GM12891 (cell line): ENCODE results near the gene ATL3.
"Not testable (repeated sequence)": the region's sequence is repeated elsewhere in the genome, so short reads cannot be mapped to it uniquely, and the experiment has no call there.

Experiments
- DNase-seq: peaks from one replicate; pipeline ENCODE4 v3.0.0; 2011; ENCODE audit warnings: low spot score; ENCODE audit not compliant: insufficient read length
- FAIRE-seq: peaks from 2 replicates; lab custom pipeline; 2011; peaks lifted over from hg19 to GRCh38; lab: Jason Lieb, UNC
- PAX5 ChIP-seq: IDR thresholded peaks from 2 replicates; pipeline ENCODE4 v1.6.1; 2011; ENCODE audit warnings: low read length, moderate library complexity, mild to moderate bottlenecking; ENCODE audit not compliant: insufficient read depth, severe bottlenecking
- POLR2A ChIP-seq: IDR thresholded peaks from 2 replicates; pipeline ENCODE4 v1.6.1; 2011; ENCODE audit warnings: low read depth, low read length, control low read depth
- POLR2AphosphoS5 ChIP-seq: IDR thresholded peaks from 2 replicates; pipeline ENCODE4 v1.6.1; 2011; ENCODE audit warnings: low read depth, low read length, control low read depth
- POU2F2 ChIP-seq: IDR thresholded peaks from 2 replicates; pipeline ENCODE4 v1.6.1; 2011; ENCODE audit warnings: low read depth, mild to moderate bottlenecking, control low read depth, low read length, moderate library complexity
- SPI1 ChIP-seq: IDR thresholded peaks from 2 replicates; pipeline ENCODE4 v1.6.1; 2011; ENCODE audit warnings: low read depth, low read length, control low read depth
- TAF1 ChIP-seq: IDR thresholded peaks from 2 replicates; pipeline ENCODE4 v1.6.1; 2011; ENCODE audit warnings: low read depth, low read length, control low read depth

The ATL3 gene

GRCh38 chr11:63708764-63709163 lies 37.6 kb upstream of the ATL3 start:
- no peak for DNase-seq
- TF ChIP-seq TAF1 = no peak
- no peak for TF ChIP-seq POLR2A
- no peak for TF ChIP-seq POU2F2
- no peak for TF ChIP-seq POLR2AphosphoS5
- TF ChIP-seq PAX5 = no peak
- no peak for TF ChIP-seq SPI1
- no peak for FAIRE-seq

- DNase-seq (no peak), FAIRE-seq (peak; percentile 9)
- TF ChIP-seq POLR2AphosphoS5 = no peak
These were observed 34.4 kb upstream of the ATL3 start for GRCh38 chr11:63705526-63705925.

DNA sequence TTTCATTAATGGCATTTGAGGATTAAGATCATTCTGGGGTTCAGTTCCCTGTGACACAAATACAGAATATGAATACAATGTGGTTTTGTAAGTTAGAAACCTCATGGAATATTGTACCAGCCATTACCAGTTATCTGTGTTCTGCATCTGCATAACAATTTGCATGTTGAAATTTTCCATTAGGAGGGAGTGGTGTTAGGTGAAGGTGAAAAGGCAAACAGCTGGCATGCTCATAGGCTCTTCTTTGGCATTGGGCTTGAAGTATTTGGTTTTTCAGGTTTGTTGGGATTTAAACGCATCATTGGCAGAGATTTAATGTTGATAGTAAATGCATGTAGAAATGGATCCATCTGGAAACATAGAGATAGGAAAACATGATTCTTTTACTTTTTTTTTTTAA lies 28.7 kb upstream of the ATL3 start:
- DNase-seq (no peak), FAIRE-seq (no peak)

DNA sequence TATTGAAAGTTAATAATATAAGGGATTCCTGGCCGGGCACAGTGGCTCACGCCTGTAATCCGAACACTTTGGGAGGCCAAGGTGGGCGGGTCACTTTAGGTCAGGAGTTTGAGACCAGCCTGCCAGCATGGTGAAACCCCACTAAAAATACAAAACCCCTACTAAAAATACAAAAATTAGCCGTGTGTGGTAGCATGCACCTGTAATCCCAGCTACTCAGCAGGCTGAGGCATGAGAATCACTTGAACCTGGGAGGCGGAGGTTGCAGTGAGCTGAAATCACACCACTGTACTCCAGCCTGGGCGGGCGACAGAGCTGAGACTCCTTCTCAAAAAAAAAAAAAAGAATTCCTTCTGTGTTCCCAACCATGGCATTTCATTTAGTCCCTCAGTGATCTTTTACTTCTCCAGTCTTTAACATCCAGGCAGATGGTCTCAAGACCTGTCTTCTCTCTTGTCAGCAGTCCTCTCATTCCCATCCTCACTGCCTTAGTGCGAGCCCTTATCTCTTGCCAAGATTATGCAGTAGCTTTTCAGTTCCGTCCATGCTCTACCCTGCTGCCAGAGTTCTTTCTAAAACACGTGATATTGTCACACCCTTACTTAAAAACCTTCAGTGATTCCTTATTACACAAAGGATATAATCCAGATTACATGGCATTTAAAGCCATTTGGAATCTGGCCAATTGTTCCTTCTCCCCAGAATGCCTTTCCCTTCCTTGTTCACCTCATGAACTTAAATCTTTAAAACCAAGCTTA lies 28.0 kb upstream of the ATL3 start:
- no peak for FAIRE-seq
- DNase-seq = no peak
- no peak for TF ChIP-seq POU2F2
- TF ChIP-seq TAF1 = no peak
- TF ChIP-seq POLR2AphosphoS5 = no peak
- no peak for TF ChIP-seq POLR2A
- no peak for TF ChIP-seq SPI1
- no peak for TF ChIP-seq PAX5

More for the DNA sequence above, 28.7 kb upstream of the ATL3 start:
- TF ChIP-seq PAX5 (no peak), POLR2AphosphoS5 (no peak), POLR2A (no peak), SPI1 (no peak)

DNA sequence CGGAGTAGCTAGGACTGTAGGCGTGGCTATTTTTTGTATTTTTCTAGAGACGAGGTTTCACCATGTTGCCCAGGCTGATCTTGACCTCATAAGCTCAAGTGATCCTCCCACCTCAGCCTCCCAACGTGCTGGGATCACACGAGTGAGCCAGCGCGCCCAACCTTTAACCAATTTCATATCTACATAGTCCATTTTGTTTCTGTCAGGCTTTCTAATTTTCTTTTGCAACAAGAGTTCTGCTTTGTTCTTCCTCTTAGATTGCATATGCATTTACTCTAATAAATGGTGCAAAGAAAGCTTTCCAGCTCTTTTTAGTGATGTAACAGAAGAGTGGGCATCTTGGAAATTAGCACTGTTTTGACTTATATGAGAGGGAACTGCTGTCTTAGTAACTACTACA lies 23.4 kb upstream of the ATL3 start:
- TF ChIP-seq PAX5 = no peak
- no peak for TF ChIP-seq SPI1
- no peak for TF ChIP-seq TAF1
- no peak for TF ChIP-seq POLR2AphosphoS5
- no peak for TF ChIP-seq POLR2A
- no peak for TF ChIP-seq POU2F2
- no peak for FAIRE-seq
- no peak for DNase-seq

- TF ChIP-seq TAF1 (no peak), POU2F2 (no peak), POLR2AphosphoS5 (no peak), PAX5 (no peak), POLR2A (no peak), SPI1 (no peak)
- DNase-seq (no peak), FAIRE-seq (no peak)
These were observed 16.7 kb upstream of the ATL3 start for GRCh38 chr11:63687845-63688244.

- FAIRE-seq (no peak), DNase-seq (no peak)
- TF ChIP-seq PAX5 = no peak
- TF ChIP-seq POU2F2 = no peak
- no peak for TF ChIP-seq POLR2AphosphoS5
- TF ChIP-seq TAF1 = no peak
- TF ChIP-seq SPI1 = no peak
- no peak for TF ChIP-seq POLR2A
These were observed 15.8 kb upstream of the ATL3 start for GRCh38 chr11:63686926-63687325.

DNA sequence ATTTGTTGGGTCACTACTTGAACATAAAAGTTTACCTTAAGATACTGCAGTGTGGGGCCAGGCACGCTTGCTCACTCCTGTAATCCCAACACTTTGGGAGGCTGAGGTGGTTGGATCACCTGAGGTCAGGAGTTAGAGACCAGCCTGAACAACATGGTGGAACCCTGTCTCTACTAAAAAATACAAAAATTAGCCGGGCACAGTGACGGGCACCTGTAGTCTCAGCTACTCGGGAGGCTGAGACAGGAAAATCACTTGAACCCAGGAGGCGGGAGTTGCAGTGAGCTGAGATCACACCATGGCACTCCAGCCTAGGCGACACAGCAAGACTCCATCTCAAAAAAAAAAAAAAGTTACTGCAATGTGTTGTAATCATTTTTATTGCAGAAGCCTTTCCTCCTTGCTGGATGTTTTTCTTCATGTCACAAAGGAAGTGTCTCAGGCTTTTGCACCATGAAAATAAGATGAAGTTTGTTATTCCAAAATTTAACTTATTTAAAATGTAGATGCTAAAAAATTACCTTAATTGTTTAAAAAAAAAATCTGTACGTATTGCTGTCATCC lies 14.1 kb upstream of the ATL3 start:
- not testable (repeated sequence) for DNase-seq, FAIRE-seq

DNA sequence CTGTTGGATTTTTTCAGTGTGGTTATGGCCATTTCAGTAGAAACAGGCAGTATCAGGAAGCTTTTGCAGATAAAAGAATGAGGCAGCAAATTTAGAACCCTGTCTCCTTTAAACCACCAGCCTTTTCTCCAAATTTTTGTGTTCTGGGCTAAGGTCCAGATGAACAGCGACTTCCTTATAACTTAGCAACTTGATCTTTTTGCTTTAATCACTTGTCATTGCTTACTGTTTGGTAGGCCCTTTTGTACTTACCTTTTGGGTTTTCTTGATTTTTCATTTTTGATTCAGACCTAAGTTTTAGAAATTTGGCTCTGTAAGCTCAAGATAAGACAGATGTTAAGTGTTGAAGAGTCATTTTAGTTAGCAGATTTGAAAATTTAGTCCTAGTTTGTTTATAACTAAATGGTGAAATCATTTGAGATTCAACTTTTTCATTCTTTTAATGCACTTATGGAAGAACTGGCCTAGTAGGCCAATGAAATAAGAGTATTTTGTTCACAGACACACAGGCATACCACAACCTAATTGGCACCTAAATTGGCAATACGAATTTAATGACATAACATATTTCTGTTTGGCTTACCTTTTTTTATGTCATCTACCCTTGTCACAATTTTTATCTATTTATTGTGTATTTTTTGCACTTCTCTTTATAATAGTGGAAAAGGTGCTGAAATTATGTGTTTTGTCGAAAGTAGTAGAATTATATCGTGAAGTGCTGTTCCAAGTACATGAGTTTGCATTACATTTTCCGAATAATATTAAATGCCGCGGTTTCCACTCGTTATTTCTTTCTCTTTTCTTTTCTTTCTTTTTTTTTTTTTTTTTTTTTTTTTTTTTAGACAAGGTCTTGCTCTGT lies 12.2 kb upstream of the ATL3 start:
- no peak for TF ChIP-seq PAX5
- no peak for TF ChIP-seq TAF1
- no peak for TF ChIP-seq POLR2AphosphoS5
- TF ChIP-seq POLR2A = no peak
- no peak for TF ChIP-seq SPI1
- no peak for TF ChIP-seq POU2F2
- DNase-seq (no peak), FAIRE-seq (no peak)
